ENCODE measurements around the gene CDC23.

GRCh38 chr5:138140268-138140667 is 72.9 kb downstream of the CDC23 start:
- TF ChIP-seq CTCF (IDR thresholded peaks at IDR 0.05) (no peak), POLR2A (IDR thresholded peaks at IDR 0.05) (no peak)

Measured in uterus (tissue), 2 donors.